Mononuclear cell (primary cell): ENCODE data around the gene IGFLR1. TPM values are rescaled to one million over a fixed set of nuclear protein-coding genes. Genes with fewer than 3 reads are reported as not detected.
"Not testable (repeated sequence)": the region's sequence is repeated elsewhere in the genome, so short reads cannot be mapped to it uniquely, and the experiment has no call there.

Experiments used
- H3K27me3 ChIP-seq: 2 replicates; pipeline ENCODE4 v1.6.0; 2011; ENCODE audit warnings: low read length, control low read depth; ENCODE audit not compliant: insufficient read depth
- H3K4me1 ChIP-seq: 2 replicates; pipeline ENCODE4 v1.5.1; 2011; ENCODE audit warnings: mild to moderate bottlenecking, low read length, control low read depth; ENCODE audit not compliant: insufficient read depth
- H3K4me3 ChIP-seq: 2 replicates; pipeline ENCODE4 v1.5.1; 2011; ENCODE audit warnings: mild to moderate bottlenecking, low read length, moderate library complexity
- H3K9me3 ChIP-seq: 2 replicates; pipeline ENCODE4 v1.5.1; 2011; ENCODE audit warnings: low read depth, mild to moderate bottlenecking, control low read depth, low read length
- total RNA-seq: library from RNA; depleted of rRNA; stranded (reverse); fragments of >200 nt; gene quantifications from one replicate; pipeline ENCODE4 v1.2.3, GENCODE V29; 2012

The IGFLR1 gene
- total RNA-seq, 1 donor = 8.7 TPM

DNA sequence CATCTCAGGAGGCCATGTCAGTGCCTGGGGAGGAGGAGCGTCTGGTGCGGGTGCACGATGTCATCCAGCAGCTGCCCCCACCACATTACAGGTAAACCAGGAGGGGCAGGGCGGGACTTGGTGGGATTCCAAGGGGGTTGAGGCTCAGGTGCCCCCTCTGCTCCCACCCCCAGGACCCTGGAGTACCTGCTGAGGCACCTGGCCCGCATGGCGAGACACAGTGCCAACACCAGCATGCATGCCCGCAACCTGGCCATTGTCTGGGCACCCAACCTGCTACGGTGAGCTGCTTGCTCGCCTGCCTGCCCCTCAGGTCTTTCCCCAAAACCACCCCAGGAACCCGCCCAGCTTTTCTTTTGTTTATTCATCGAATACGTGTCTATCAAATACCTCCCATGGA is 40.3 kb upstream of the IGFLR1 start:
- Histone ChIP-seq H3K27me3 (no peaks in the 10 kb centered on the region), H3K9me3 (no peaks in the 10 kb centered on the region), H3K4me1 (no peaks in the 10 kb centered on the region), H3K4me3 (no peak overlapping the region)

DNA sequence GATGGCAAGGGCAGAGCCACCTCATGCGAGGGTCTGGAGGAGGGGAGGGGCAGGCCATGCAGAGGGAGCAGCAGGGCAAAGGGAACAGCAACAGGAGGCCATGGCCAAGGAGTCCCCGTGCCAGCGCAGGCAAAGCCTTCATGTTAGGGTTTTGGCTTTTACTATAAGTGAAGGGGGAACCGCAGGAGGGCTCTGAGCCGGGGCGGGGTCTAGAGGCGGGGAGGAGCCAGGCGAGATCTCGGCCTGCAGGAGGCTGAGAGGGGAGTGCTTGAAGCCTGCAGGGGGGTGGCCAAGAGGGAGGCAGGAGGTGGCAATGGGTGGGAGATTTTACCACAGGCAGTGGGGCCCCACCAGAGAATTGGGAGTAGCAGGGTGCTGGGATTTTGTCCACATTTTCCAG is 39.4 kb upstream of the IGFLR1 start:
- no peaks in the 10 kb centered on the region for H3K4me1 ChIP-seq
- H3K9me3 ChIP-seq = no peaks in the 10 kb centered on the region
- no peak overlapping the region for H3K4me3 ChIP-seq
- H3K27me3 ChIP-seq = no peaks in the 10 kb centered on the region

DNA sequence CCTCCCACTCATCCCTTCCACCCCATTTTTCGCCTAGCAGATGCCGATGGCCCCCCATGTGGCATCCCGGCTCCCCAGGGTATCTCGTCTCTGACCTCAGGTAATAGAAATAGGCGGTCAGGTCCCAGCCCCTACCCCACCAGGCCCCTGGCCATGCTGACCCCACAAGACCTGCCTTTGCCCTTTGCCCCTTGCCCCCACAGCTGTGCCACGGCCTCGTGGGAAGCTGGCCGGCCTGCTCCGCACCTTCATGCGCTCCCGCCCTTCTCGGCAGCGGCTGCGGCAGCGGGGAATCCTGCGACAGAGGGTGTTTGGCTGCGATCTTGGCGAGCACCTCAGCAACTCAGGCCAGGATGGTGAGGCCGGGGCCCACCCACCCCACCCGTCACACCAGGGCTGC is 38.5 kb upstream of the IGFLR1 start:
- Histone ChIP-seq H3K4me3 (no peak overlapping the region), H3K9me3 (no peaks in the 10 kb centered on the region)

DNA sequence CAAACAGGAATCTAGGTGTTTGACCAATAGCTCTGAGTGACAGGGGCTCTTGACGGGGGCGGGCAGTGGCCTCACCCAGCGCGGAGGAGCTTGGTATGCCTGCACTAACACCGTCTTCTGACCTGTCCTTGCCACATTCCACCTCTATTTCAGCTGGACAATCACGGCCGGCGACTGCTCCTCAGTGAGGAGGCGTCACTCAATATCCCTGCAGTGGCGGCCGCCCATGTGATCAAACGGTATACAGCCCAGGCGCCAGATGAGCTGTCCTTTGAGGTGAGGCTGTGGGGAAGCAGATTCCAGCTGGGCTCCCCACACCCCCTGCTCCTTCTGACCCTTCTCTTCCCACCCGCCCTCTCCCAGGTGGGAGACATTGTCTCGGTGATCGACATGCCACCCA is 37.8 kb upstream of the IGFLR1 start:
- Histone ChIP-seq H3K27me3 (no peaks in the 10 kb centered on the region), H3K4me3 (no peak overlapping the region), H3K4me1 (peaks cover 5% of the 10 kb centered on the region), H3K9me3 (no peaks in the 10 kb centered on the region)

More for the DNA sequence above, 38.5 kb upstream of the IGFLR1 start:
- H3K27me3 ChIP-seq = no peaks in the 10 kb centered on the region
- peaks cover 5% of the 10 kb centered on the region for H3K4me1 ChIP-seq

DNA sequence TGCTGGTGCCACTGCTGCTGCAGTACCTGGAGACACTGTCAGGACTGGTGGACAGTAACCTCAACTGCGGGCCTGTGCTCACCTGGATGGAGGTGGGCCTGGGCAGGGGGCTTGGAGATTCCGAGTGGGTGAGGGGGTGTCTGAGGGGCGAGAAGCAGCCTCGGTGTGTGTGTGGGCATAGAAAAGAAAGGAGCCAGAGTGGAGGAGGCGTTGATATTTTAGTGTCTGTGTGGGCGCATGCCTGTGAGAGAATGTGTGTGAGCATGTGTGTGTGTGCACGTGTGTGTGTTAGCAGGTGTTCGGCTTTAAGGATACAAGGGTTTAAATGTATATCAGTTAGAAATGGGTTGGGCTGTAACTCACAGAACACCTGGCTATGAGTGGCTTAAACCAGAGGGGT is 36.8 kb upstream of the IGFLR1 start:
- Histone ChIP-seq H3K4me1 (peaks cover 12% of the 10 kb centered on the region), H3K27me3 (no peaks in the 10 kb centered on the region), H3K4me3 (no peak overlapping the region), H3K9me3 (no peaks in the 10 kb centered on the region)

DNA sequence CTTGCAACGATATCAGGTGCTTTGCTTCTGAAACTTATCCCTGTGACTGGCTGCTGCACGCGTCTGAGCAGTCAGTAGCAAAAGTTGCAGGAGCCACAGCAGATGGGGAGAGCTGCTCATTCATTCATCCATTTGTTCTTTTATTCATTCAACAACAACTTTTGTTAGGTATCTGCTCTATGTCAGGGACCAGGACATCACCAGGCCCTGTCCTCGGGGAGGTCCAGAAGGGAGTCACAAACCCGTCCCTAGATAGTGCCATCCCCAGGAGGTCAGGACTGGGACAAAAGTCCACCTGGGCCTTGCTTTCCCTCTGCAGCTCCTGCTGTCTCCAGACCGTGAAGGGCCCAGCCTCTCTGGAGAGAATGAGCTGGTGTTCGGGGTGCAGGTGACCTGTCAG is 35.7 kb upstream of the IGFLR1 start:
- H3K4me1 ChIP-seq = peaks cover 12% of the 10 kb centered on the region
- no peaks in the 10 kb centered on the region for H3K9me3 ChIP-seq

DNA sequence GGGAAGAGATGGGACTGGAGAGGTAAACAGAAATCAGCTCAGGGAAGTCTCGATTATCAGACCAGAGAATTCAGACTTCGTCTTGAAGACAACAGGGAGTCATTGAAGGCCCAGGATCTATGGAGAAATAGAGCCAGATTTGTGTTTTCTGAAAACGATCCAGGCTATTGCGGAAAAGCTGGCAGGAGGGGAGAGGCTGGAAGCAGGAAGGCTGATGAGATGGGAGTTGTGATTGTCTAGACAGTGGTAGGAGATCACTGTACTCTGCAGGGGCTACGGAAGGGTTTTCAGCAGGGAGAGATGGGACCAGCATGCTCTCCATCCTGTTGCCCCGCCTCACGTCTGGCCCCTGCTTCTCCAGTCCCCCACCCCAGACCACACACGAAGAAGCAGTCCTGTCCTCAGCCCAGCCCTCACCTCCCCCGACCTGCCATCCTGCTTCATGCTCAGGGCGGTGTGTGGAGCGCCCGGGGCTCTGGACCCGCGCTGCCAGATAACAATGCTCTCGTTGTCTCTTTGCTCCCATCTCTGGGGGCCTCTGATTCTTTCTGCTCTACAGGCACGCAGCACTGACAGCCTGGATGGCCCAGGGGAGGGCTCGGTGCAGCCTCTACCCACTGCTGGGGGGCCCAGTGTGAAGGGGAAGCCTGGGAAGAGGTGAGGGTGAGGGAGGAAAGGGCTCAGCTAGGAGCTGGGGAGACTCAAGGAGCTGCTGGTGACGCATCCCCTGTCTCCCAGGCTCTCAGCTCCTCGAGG is 35.0 kb upstream of the IGFLR1 start:
- Histone ChIP-seq H3K27me3 (no peaks in the 10 kb centered on the region), H3K4me1 (peaks cover 12% of the 10 kb centered on the region), H3K9me3 (no peaks in the 10 kb centered on the region), H3K4me3 (no peak overlapping the region)

More for the DNA sequence above, 35.7 kb upstream of the IGFLR1 start:
- H3K4me3 ChIP-seq = no peak overlapping the region
- no peaks in the 10 kb centered on the region for H3K27me3 ChIP-seq

DNA sequence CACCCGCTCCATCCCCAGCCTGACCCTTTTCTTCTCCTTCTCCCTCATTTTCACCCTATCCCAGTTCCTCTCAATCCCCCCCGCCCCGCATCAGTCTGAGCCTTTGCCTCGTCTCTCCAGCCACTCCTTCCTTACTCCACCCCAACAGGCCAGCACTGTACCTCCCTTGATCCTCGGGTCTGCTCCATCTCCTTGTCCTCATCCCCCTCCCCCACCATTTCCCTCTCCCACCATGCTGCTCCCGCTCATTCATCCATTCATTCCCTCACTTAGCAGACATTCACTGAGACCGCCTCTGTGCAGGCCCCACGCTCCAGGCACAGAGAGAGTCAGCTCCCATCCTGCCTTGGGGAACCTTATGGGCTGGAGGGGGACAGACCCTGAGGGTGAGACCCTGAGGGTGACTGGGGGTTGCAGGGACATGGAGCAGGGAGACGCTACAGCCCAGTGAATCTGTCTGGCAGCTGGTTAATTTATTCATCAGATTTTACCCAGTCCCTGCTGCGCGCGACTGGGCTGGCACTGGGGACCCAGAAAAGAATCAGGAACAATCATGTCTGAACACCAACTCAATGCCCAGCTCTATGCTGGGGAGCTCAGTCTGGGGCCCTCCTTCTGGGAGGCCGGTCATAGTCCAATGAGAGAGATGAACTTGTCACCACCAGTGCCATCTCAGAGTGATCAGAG is 34.0 kb upstream of the IGFLR1 start:
- peaks cover 12% of the 10 kb centered on the region for H3K4me1 ChIP-seq
- no peaks in the 10 kb centered on the region for H3K9me3 ChIP-seq
- no peak overlapping the region for H3K4me3 ChIP-seq
- H3K27me3 ChIP-seq = no peaks in the 10 kb centered on the region

DNA sequence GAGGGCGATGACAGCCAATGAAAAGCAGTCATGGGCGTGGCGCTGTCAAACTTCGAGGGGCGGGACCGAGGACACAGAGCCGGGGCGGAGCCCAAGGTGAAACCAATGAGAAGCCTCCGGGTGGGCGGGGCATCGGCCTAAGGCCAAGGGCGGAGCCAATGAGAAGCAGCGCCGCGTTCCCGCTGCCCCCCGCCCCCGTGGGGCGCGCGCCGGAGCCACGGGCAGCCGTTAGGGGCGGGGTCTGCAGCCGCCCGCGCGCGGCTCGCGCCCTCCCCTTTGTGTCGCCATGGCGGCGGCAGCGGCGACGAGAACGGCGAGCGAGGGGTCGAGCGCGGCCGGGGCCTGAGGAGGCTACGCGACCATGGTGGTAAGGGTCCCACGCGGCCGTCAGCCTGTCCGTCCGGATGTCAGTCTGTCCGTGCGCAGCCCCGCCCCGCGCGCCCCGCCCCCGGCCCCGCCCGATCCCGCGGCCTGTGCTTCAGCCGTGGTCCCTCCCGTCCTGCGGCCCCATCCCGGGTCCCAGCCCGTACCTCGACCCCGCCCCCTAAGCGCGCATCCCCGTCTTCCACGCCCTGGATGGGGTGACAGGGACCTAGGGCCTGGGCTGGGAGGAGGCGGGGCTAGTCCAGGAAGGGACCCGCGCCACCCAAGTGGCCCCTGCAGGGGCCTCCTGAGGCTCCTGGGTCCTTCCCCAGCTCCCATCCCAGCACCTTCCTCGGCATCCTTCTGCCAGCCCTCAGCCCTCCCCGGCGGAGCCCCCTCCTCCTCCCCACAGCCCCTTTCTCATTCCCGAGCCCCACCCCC is 33.2 kb upstream of the IGFLR1 start, which contains the start of gene ARHGAP33:
Gene ARHGAP33, plus strand, starts transcription at position 267 of the 804 bp plus-strand sequence. Its CDS starts 95 bp downstream, at position 362.
- Histone ChIP-seq H3K4me3 (peak within 1 kb of the TSS; percentile 52), H3K4me1 (peaks cover 12% of the 10 kb centered on the region), H3K9me3 (no peaks in the 10 kb centered on the region), H3K27me3 (no peaks in the 10 kb centered on the region)

DNA sequence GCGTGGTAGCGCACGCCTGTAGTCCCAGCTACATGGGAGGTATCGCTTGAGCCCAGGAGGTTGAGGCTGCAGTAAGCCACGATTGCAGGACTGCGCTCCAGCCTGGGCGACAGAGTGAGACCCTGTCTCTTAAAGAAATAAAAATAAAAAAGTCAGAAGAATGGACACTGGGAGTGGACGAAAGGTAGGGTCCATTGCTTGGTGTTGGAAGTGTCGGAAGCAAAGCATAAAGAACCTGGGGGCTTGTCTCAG is 32.7 kb upstream of the IGFLR1 start:
- H3K4me1 ChIP-seq = peaks cover 12% of the 10 kb centered on the region

DNA sequence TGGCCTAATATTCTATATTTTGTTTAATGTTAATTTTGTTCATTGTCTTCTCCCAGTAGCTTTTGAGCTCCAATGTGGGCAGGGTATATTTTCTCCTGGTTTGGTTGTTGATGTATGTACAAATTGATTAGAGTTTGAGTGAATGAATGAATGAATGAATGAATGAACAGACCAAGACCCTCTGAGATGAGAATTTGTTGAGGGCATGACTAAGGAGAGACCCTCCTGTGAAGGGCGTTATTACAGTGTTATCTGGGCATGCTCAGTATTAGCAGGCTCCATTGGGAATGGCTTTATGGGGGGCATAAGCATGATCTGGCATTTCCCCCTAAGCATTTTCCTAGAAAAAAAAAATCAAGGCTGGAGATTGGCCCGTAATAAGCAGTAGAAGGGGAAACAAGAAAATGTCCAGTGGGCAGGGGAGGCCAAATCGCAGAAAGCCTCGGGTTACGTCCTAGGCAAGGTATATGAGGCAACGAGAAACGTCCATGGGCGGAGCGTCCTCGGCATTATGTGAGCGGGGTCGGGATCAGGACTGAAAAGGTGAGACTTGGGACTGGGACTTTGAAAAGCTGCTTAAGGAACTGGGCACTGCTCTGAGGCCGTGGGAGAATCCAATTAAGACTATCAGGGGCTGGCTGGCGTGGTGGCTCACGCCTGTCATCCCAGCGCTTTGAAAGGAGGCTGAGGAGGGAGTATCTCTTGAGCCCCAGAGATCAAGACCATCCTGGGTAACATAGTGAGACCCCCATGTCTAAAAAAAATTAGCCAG is 32.2 kb upstream of the IGFLR1 start:
- H3K9me3 ChIP-seq = no peaks in the 10 kb centered on the region
- peak overlapping the region; percentile 52 for H3K4me3 ChIP-seq
- peaks cover 12% of the 10 kb centered on the region for H3K4me1 ChIP-seq
- H3K27me3 ChIP-seq = no peaks in the 10 kb centered on the region

More for the DNA sequence above, 32.7 kb upstream of the IGFLR1 start:
- Histone ChIP-seq H3K27me3 (no peaks in the 10 kb centered on the region), H3K4me3 (peak overlapping the region; percentile 52), H3K9me3 (no peaks in the 10 kb centered on the region)

DNA sequence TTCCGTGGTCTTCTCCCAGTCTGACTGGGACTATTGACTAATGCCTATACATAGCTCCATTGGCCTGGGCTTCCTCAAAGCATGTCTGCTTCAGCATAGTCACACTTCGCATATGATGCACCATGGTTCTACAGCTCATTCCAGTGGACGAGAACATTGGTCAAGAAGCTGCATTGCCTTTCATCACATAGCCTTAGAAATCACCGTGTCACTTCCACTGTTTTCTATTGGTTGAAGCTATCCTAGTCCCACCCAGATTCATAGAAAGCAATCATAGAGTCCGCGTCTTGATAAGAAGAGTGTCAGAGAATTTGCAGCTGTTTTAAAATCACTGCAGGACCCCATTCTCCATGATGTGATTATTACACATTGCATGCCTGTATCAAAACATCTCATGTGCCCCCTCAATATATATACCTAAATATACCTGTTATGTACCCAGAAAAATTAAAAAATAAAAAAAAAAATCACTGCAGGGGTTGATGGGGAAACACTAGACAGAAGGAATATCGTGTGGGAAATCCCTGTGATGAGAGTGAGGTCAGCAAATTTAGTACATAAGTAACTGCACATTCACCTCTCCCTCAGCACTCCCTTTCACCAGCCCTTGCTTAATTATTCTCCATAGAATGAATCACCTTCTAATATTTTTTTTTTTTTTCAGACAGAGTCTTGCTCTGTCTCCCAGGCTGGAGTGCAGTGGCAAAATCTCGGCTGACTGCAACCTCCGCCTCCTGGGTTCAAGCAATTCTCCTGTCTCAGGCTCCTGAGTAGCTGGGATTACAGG is 31.0 kb upstream of the IGFLR1 start:
- Histone ChIP-seq H3K9me3 (no peaks in the 10 kb centered on the region), H3K4me1 (peaks cover 12% of the 10 kb centered on the region), H3K27me3 (no peaks in the 10 kb centered on the region), H3K4me3 (no peak overlapping the region)

DNA sequence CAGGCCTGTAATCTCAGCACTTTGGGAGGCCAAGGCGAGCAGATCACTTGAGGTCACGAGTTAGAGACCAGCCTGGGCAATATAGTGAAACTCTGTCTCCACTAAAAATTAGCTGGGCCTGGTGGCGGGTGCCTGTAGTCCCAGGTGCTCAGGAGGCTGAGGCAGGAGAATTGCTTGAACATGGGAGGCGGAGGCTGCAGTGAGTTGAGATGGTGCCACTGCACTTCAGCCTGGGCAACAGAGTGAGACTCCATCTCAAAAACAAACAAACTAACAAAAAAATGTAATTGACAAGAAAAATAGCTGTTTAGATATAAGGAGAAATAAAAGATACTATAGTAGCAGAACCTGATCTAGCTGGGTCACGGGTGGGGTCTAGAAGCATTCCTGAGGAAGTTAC is 30.1 kb upstream of the IGFLR1 start:
- H3K9me3 ChIP-seq, H3K27me3 ChIP-seq, H3K4me3 ChIP-seq: not testable (repeated sequence)
- H3K4me1 ChIP-seq = peaks cover 12% of the 10 kb centered on the region

DNA sequence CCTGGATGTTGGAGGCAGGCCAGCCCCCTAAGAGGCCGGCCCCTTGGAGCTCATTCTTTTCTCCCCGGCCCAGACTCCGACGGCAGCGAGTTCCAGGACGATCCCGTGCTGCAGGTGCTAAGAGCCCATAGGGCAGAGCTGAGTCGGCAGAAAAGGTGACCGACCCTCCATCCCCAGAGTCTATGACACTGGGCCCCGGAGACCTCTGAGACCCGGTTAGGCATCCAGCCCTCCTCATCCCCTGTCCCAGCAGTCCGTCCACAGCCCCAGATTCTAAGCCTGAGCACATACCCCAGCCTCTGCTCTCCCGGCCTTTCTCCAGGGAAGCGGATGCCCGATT is 25.8 kb upstream of the IGFLR1 start:
- Histone ChIP-seq H3K27me3 (no peaks in the 10 kb centered on the region), H3K4me3 (no peak overlapping the region), H3K9me3 (no peaks in the 10 kb centered on the region), H3K4me1 (no peaks in the 10 kb centered on the region)
